Coronary artery (tissue), 2 donors: ENCODE results near the gene ANTXR1.
"Not testable (repeated sequence)": the region's sequence is repeated elsewhere in the genome, so short reads cannot be mapped to it uniquely, and the experiment has no call there.

Experiments used
- DNase-seq: peaks from one replicate; pipeline ENCODE4 v3.0.0-alpha.2; 2017; ENCODE audit warnings: low spot score
- H3K27ac ChIP-seq, 2 donors: fragments of 200-600 bp; sonication (generic); one replicate each; pipeline ENCODE4 v1.5.1; 2016 to 2019
- H3K4me3 ChIP-seq: fragments of 200-600 bp; sonication (generic); 2 replicates; pipeline ENCODE4 v1.5.1; 2016; ENCODE audit warnings: mild to moderate bottlenecking, moderate library complexity
- CTCF ChIP-seq: fragments of 200-600 bp; sonication (generic); IDR thresholded peaks from one replicate; pipeline ENCODE4 v1.5.1; 2019; ENCODE audit warnings: antibody characterized with exemption

The ANTXR1 gene

GRCh38 chr2:69255760-69256159, 242.8 kb downstream of the ANTXR1 start:
- DNase-seq = no peak
- no peak overlapping the region for H3K4me3 ChIP-seq
- peak overlapping the region in 1 of 2 donors; percentile 23 for H3K27ac ChIP-seq
- no peak for TF ChIP-seq CTCF

- DNase-seq, H3K4me3 ChIP-seq, H3K27ac ChIP-seq: not testable (repeated sequence)
These were observed 247.1 kb downstream of the ANTXR1 start for GRCh38 chr2:69259994-69260591.

GRCh38 chr2:69260666-69261065, 247.7 kb downstream of the ANTXR1 start:
- no peak for TF ChIP-seq CTCF
- H3K27ac ChIP-seq = no peak overlapping the region
- no peak overlapping the region for H3K4me3 ChIP-seq
- no peak for DNase-seq

GRCh38 chr2:69269330-69269729, 256.4 kb downstream of the ANTXR1 start:
- DNase-seq = no peak
- TF ChIP-seq CTCF = no peak
- Histone ChIP-seq H3K27ac (no peak overlapping the region), H3K4me3 (no peak overlapping the region)

- DNase-seq = no peak
- Histone ChIP-seq H3K4me3 (no peak overlapping the region), H3K27ac (peak overlapping the region in 1 of 2 donors; percentile 50)
- no peak for TF ChIP-seq CTCF
These were observed 258.9 kb downstream of the ANTXR1 start for GRCh38 chr2:69271831-69272257.

GRCh38 chr2:69272803-69273471, 260.0 kb downstream of the ANTXR1 start:
- TF ChIP-seq CTCF = no peak
- Histone ChIP-seq H3K27ac (peak overlapping the region in 1 of 2 donors; percentile 24), H3K4me3 (no peak overlapping the region)
- no peak for DNase-seq

GRCh38 chr2:69275490-69275889, 262.5 kb downstream of the ANTXR1 start:
- Histone ChIP-seq H3K27ac (no peak overlapping the region), H3K4me3 (no peak overlapping the region)
- no peak for TF ChIP-seq CTCF
- no peak for DNase-seq
